Kidney capillary endothelial cell (primary cell): ENCODE measurements around the gene TMED6.

Experiments used
- DNase-seq: peaks from one replicate; pipeline ENCODE4 v3.0.0-alpha.2; 2018; ENCODE audit warnings: low spot score

TMED6 gene

GRCh38 chr16:69351309-69352027, at the start of gene TMED6:
TMED6 (minus strand) TSS chr16:69351786; CDS start chr16:69351753, 33 bp downstream.
- DNase-seq: no peak

GRCh38 chr16:69399361-69399760, 47.8 kb upstream of the TMED6 start:
- peak; percentile 50 for DNase-seq

GRCh38 chr16:69397821-69398521, 46.4 kb upstream of the TMED6 start:
- peak; percentile 92 for DNase-seq

GRCh38 chr16:69396187-69397061, 44.8 kb upstream of the TMED6 start:
- peak; percentile 80 for DNase-seq

- no peak for DNase-seq
These were observed 44.2 kb upstream of the TMED6 start for GRCh38 chr16:69395859-69396186.

- DNase-seq: no peak
These were observed 42.6 kb upstream of the TMED6 start for GRCh38 chr16:69393898-69394849.

GRCh38 chr16:69386596-69386995, 35.0 kb upstream of the TMED6 start:
- DNase-seq: no peak

GRCh38 chr16:69384974-69385373, 33.4 kb upstream of the TMED6 start:
- no peak for DNase-seq

- DNase-seq: no peak
These were observed 30.8 kb upstream of the TMED6 start for GRCh38 chr16:69382421-69382820.

- peak; percentile 24 for DNase-seq
These were observed 29.6 kb upstream of the TMED6 start for GRCh38 chr16:69381231-69381630.

- no peak for DNase-seq
These were observed 27.2 kb upstream of the TMED6 start for GRCh38 chr16:69378760-69379159.

- DNase-seq: no peak
These were observed 26.4 kb upstream of the TMED6 start for GRCh38 chr16:69378036-69378435.

GRCh38 chr16:69376393-69377059, 24.9 kb upstream of the TMED6 start:
- no peak for DNase-seq

GRCh38 chr16:69373019-69373418, 21.4 kb upstream of the TMED6 start:
- DNase-seq: no peak

GRCh38 chr16:69371564-69371963, 20.0 kb upstream of the TMED6 start:
- DNase-seq: no peak

- no peak for DNase-seq
These were observed 17.3 kb upstream of the TMED6 start for GRCh38 chr16:69368866-69369265.

GRCh38 chr16:69367980-69368379, 16.4 kb upstream of the TMED6 start:
- DNase-seq: peak; percentile 21

- DNase-seq: no peak
These were observed 14.8 kb upstream of the TMED6 start for GRCh38 chr16:69366431-69366830.

GRCh38 chr16:69365901-69366300, 14.3 kb upstream of the TMED6 start:
- DNase-seq: no peak

GRCh38 chr16:69364088-69364487, 12.5 kb upstream of the TMED6 start:
- DNase-seq: no peak

- no peak for DNase-seq
These were observed 11.7 kb upstream of the TMED6 start for GRCh38 chr16:69363281-69363717.
